ENCODE measurements around the gene MMS19.

DNA sequence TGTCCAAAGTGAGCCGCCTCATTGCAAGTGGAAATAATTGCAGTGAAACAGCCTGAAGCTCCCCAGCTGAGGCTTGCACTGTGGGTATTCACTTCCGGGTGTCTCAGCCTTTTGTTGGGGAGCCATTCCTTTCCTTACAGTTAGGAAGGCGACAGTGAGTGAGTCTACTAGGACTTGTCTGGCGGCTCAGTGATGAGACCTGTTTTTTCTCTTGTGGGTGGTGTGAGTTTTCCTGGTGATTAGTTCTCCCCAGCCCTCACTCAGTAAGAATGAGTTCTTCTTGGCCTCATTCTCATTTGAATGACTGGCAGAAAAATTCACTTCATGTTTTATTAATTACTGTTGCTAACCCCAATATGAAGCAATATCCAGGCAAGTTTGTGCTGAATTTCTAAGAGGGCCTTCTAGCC lies 69.6 kb downstream of the MMS19 start:
- TF ChIP-seq POLR2A (IDR thresholded peaks at IDR 0.05), result no peak
- TF ChIP-seq, protein P1, sequence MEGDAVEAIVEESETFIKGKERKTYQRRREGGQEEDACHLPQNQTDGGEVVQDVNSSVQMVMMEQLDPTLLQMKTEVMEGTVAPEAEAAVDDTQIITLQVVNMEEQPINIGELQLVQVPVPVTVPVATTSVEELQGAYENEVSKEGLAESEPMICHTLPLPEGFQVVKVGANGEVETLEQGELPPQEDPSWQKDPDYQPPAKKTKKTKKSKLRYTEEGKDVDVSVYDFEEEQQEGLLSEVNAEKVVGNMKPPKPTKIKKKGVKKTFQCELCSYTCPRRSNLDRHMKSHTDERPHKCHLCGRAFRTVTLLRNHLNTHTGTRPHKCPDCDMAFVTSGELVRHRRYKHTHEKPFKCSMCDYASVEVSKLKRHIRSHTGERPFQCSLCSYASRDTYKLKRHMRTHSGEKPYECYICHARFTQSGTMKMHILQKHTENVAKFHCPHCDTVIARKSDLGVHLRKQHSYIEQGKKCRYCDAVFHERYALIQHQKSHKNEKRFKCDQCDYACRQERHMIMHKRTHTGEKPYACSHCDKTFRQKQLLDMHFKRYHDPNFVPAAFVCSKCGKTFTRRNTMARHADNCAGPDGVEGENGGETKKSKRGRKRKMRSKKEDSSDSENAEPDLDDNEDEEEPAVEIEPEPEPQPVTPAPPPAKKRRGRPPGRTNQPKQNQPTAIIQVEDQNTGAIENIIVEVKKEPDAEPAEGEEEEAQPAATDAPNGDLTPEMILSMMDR (IDR thresholded peaks at IDR 0.05), result no peak
- no peak for TF ChIP-seq POLR2AphosphoS5 (IDR thresholded peaks at IDR 0.05; ENCODE audit: insufficient read depth in 1 of 2, low read depth in 1 of 2)

Data from vagina (tissue), 2 donors.